22Rv1 (cell line): ENCODE measurements around the gene EHMT1.

Experiments
- ZFX ChIP-seq: fragments of 450-650 bp; IDR thresholded peaks from 2 replicates; pipeline ENCODE4 v1.6.1; 2017; ENCODE audit warnings: antibody characterized with exemption, borderline replicate concordance
- TF ChIP-seq, protein P1 (sequence below): fragments of 450-650 bp; IDR thresholded peaks from 2 replicates; pipeline ENCODE4 v1.5.1; 2017; ENCODE audit warnings: mild to moderate bottlenecking

DNA sequence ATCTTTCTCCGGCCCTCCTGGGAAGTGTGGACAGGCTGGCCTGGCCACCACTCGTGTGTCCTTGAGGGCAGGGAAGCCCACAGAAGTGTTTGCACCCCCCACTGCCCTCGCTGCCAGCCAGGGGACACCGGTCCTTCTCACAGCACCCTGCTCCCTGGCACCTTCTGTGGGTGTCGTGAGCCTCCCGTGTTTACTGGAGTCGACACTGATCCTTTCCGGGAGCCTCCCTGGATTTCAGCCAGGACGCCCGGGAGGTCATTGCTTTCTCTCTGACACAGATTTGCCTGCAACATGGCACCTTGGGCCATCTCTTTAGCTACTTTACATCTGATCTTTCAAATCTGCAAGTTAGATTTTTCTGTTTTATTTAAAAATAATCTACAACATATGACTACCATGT lies 138.3 kb downstream of the EHMT1 start:
- TF ChIP-seq, protein P1, sequence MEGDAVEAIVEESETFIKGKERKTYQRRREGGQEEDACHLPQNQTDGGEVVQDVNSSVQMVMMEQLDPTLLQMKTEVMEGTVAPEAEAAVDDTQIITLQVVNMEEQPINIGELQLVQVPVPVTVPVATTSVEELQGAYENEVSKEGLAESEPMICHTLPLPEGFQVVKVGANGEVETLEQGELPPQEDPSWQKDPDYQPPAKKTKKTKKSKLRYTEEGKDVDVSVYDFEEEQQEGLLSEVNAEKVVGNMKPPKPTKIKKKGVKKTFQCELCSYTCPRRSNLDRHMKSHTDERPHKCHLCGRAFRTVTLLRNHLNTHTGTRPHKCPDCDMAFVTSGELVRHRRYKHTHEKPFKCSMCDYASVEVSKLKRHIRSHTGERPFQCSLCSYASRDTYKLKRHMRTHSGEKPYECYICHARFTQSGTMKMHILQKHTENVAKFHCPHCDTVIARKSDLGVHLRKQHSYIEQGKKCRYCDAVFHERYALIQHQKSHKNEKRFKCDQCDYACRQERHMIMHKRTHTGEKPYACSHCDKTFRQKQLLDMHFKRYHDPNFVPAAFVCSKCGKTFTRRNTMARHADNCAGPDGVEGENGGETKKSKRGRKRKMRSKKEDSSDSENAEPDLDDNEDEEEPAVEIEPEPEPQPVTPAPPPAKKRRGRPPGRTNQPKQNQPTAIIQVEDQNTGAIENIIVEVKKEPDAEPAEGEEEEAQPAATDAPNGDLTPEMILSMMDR = no peak
- no peak for TF ChIP-seq ZFX
